ENCODE results near the gene FADS2. TPM values are rescaled to one million over a fixed set of nuclear protein-coding genes. Genes with fewer than 3 reads are reported as not detected.

The FADS2 gene
- total and polyA plus RNA-seq, 3 donors from 2014 or later = 73.5 to 123 (median 80.8) TPM

DNA sequence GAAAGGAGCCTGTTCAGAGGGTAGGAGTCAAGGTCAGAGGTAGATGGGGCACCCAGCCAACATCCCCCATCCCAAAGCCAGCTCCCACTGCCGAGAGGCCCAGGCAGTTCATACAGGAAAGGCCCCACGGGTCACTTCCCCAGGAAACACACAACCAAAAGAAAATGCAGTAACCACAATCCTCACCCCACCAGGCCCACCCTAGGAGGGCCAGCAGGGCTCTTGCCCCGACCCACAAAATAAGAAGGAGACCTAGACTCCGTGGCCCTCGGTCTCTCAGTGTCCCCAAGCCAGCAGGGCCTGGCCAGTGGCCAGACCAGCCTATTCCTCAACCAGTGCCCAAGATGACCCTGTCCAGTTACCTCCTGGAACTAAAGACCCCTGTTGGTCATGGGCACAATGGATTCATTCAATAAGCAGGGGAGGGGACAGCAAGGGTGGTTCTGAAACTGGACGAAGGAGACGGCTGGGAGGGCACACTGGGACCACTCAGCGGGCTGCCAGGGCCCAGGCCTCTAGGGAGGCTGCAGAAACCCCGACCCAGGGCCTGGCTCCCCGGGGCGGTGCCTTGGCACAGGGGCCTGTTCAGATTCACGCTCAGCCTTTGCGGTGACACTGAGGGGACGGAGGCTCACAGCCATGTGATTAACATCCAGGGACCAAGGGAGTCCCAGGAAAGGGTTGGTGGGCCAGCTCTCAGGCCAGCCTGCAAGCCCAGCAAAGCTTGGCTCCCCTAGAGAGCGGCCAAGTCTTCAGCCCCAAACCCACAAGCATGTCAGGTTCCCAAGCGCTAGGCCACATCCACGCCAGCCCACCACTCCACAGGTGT lies 83.8 kb downstream of the FADS2 start:
- H3K27me3 ChIP-seq = no peaks in the 10 kb centered on the region
- DNase-seq = peak; percentile 35
- TF ChIP-seq POLR2A (IDR thresholded peaks at IDR 0.05) = no peak
- TF ChIP-seq, protein P1, sequence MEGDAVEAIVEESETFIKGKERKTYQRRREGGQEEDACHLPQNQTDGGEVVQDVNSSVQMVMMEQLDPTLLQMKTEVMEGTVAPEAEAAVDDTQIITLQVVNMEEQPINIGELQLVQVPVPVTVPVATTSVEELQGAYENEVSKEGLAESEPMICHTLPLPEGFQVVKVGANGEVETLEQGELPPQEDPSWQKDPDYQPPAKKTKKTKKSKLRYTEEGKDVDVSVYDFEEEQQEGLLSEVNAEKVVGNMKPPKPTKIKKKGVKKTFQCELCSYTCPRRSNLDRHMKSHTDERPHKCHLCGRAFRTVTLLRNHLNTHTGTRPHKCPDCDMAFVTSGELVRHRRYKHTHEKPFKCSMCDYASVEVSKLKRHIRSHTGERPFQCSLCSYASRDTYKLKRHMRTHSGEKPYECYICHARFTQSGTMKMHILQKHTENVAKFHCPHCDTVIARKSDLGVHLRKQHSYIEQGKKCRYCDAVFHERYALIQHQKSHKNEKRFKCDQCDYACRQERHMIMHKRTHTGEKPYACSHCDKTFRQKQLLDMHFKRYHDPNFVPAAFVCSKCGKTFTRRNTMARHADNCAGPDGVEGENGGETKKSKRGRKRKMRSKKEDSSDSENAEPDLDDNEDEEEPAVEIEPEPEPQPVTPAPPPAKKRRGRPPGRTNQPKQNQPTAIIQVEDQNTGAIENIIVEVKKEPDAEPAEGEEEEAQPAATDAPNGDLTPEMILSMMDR (IDR thresholded peaks at IDR 0.05) = no peak
- H3K36me3 ChIP-seq (ENCODE audit: low read depth, missing control alignments) = no peaks in the 10 kb centered on the region
- no peak overlapping the region for H3K4me3 ChIP-seq
- intact Hi-C loops (cut with DNase I; ENCODE audit: low total_unique reads) = no loop called here
- 42 to 46% methylated on average over 8 to 17 of the region's 17 CpGs for WGBS, 2 donors
- H3K27ac ChIP-seq = peak overlapping the region; percentile 60 to 66
- H3K9me3 ChIP-seq = no peaks in the 10 kb centered on the region
- H3K4me1 ChIP-seq = peaks cover 78% of the 10 kb centered on the region

DNA sequence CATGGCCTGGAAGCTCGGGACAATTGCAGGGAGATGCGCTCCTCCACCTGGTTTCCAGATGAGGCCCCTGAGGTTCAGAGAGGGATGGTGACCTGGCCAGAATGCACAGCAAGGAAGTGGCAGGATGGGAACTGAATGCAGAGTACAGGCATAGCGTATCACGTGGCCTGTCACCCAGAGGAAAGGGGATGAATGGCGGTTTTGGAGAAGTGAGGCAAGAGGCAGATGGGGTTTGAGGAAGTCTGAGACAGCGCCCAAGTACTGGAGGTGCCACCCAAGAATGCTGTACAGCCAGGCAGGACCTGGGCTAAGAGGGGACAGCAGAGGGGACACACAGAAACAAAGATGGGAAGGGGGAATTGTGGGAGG lies 84.4 kb downstream of the FADS2 start:
- TF ChIP-seq, protein P1 (IDR thresholded peaks at IDR 0.05) = no peak
- TF ChIP-seq POLR2A (IDR thresholded peaks at IDR 0.05) = no peak
- intact Hi-C loops (cut with DNase I; ENCODE audit: low total_unique reads) = no loop called here
- H3K9me3 ChIP-seq = no peaks in the 10 kb centered on the region
- DNase-seq = peak; percentile 34
- peaks cover 76% of the 10 kb centered on the region for H3K4me1 ChIP-seq
- H3K27ac ChIP-seq = peak overlapping the region in 1 of 2 donors; percentile 90
- WGBS, 2 donors = 86 to 87% methylated on average over 6 of the region's 6 CpGs
- H3K36me3 ChIP-seq (ENCODE audit: low read depth, missing control alignments) = no peaks in the 10 kb centered on the region
- H3K4me3 ChIP-seq = no peak overlapping the region
- H3K27me3 ChIP-seq = no peaks in the 10 kb centered on the region

DNA sequence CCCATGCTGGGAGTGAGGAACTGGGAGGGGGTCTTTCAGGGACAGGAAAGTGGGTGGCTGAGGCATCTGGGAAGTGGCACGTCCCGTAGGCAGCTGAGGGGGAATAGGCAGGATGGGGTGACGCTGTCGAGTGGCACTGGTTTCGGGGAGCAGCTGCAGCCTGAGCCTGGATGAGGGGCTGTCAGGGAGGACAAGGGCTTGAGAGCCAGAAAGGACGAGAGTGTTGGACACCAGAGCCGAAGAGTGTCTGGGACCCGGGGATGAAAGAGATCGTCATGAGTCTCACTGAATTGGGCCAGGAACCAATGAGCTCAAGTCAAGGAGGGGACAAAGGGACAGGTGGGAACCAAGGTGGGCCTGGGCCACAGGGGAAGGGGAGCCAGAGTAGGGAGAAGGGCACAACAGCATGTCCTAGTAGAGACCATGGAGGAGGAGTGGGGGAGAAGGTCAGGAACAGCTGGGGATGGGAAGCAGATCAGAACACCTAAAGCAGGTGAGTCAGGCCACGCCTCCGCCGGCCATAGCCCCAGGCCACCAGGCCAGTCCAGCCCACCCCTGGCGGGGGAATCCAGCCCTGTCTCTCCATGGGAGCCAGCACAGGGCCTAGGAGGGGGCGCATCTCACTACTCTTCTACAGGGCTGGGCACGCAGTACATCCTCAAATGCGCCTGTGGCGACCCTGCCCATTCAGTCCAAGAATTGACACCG lies 85.0 kb downstream of the FADS2 start:
- H3K4me1 ChIP-seq = peaks cover 77% of the 10 kb centered on the region
- peak overlapping the region; percentile 31 to 90 for H3K27ac ChIP-seq
- H3K36me3 ChIP-seq (ENCODE audit: low read depth, missing control alignments) = no peaks in the 10 kb centered on the region
- TF ChIP-seq, protein P1 (IDR thresholded peaks at IDR 0.05) = no peak
- no peak for TF ChIP-seq POLR2A (IDR thresholded peaks at IDR 0.05)
- H3K9me3 ChIP-seq = no peaks in the 10 kb centered on the region
- DNase-seq = peak; percentile 13
- H3K27me3 ChIP-seq = no peaks in the 10 kb centered on the region
- H3K4me3 ChIP-seq = no peak overlapping the region
- intact Hi-C loops (cut with DNase I; ENCODE audit: low total_unique reads) = no loop called here
- 65 to 67% methylated on average over 13 to 18 of the region's 18 CpGs for WGBS, 2 donors

DNA sequence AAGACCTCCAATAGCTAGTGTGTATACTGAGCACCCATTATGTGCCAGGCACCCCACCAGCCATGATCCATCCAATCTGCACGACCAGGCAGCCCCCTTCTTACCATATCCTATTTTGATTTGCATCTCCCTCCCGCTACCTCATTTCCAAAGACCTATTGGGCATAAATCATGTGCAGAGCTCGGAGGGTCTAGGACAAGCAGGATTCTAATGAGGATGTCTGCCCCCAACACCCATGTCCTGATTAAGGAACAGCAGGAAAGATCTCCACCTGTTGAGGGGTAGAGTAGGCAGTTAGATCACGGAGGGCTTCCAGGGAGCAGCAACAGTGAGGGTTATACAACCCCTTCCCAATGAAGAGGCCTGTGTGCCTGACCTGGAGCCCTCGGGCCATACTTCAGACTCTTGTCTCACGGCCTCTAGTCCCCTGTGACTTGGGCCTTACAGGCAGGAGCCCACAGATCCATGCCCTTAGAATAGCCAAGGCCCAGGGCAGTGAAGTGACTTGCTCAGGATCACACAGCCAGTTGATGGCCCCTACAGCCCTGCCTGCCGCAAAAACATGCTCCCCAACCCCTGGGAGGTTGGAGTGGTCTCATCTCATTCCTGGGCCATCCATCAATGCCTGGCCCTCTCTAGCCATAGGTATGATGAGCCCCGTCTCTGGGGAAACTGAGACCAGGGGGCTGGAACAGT lies 85.7 kb downstream of the FADS2 start:
- Histone ChIP-seq H3K27ac (peak overlapping the region in 1 of 2 donors; percentile 90), H3K27me3 (no peaks in the 10 kb centered on the region), H3K9me3 (no peaks in the 10 kb centered on the region), H3K4me3 (no peak overlapping the region), H3K36me3 (ENCODE audit: low read depth, missing control alignments) (no peaks in the 10 kb centered on the region), H3K4me1 (peaks cover 77% of the 10 kb centered on the region)
- TF ChIP-seq, protein P1 (IDR thresholded peaks at IDR 0.05) = no peak
- no peak for TF ChIP-seq POLR2A (IDR thresholded peaks at IDR 0.05)
- 82% methylated on average over 8 of the region's 8 CpGs for WGBS, 2 donors
- intact Hi-C loops (cut with DNase I; ENCODE audit: low total_unique reads) = no loop called here
- DNase-seq = no peak
